H1 (cell line): ENCODE data around the gene PSME1. TPM values are rescaled to one million over a fixed set of nuclear protein-coding genes. Genes with fewer than 3 reads are reported as not detected.
A peak's percentile ranks its signal among the peaks of the same experiment; 100 is the strongest.

Source experiments
- CHD1 ChIP-seq: IDR thresholded peaks from 2 replicates; pipeline ENCODE4 v1.6.1; 2012; ENCODE audit warnings: low read depth, low read length, improper control_type of control experiment
- EZH2 ChIP-seq: fragments of 200-600 bp; sonication (generic); IDR thresholded peaks from 2 replicates; pipeline ENCODE4 v1.7.1; 2012; ENCODE audit warnings: low read depth, mild to moderate bottlenecking, moderate library complexity, low read length, inconsistent platforms; ENCODE audit not compliant: severe bottlenecking
- NANOG ChIP-seq: IDR thresholded peaks from 2 replicates; pipeline ENCODE4 v1.6.1; 2011; ENCODE audit warnings: low read length, low read depth, mild to moderate bottlenecking, inconsistent platforms; ENCODE audit not compliant: insufficient read depth, poor library complexity, severe bottlenecking
- RFX5 ChIP-seq: IDR thresholded peaks from 2 replicates; pipeline ENCODE4 v1.6.1; 2011; ENCODE audit warnings: low read depth, low read length, improper control_type of control experiment, borderline replicate concordance
- SIX5 ChIP-seq: IDR thresholded peaks from 2 replicates; pipeline ENCODE4 v1.6.1; 2011; ENCODE audit warnings: mild to moderate bottlenecking, low read depth, low read length
- SP1 ChIP-seq: IDR thresholded peaks from 2 replicates; pipeline ENCODE4 v1.6.1; 2011; ENCODE audit warnings: low read depth, low read length
- SP4 ChIP-seq: IDR thresholded peaks from 2 replicates; pipeline ENCODE4 v1.6.1; 2012; ENCODE audit warnings: low read length, inconsistent platforms
- polyA plus RNA-seq, 7 experiments: library from polyadenylated mRNA; depleted of rRNA in 3 of 7; stranded (reverse) in 5 of 7; unstranded in 2 of 7; fragments of >200 nt in 5 of 7; fragments of 200-250 nt in 2 of 7; gene quantifications; 1 replicate in 5 of 7; 2 replicates in 1 of 7; 4 replicates in 1 of 7; pipeline versions ENCODE4 v1.2.1 to v1.2.3, GENCODE V29; 2011 to 2013; ENCODE audit warnings: missing spikeins in 2 of 7, mixed read lengths in 2 of 7
- total RNA-seq: library from RNA; stranded (reverse); fragmentation: NEBNext Ultra II Directional; extraction: Animal tissue kit (Norgen Biotek cat#: 25700); gene quantifications from 2 replicates; pipeline ENCODE4 v1.2.1, GENCODE V29; 2021
- TF ChIP-seq, protein P1 (sequence below): fragments of 300-600 bp; sonication (generic); IDR thresholded peaks from 2 replicates; pipeline ENCODE4 v1.7.1; 2012; ENCODE audit warnings: low read length, moderate library complexity, mild to moderate bottlenecking, inconsistent platforms; ENCODE audit not compliant: insufficient replicate concordance
- TF ChIP-seq, protein P2 (sequence below): IDR thresholded peaks from 2 replicates; pipeline ENCODE4 v1.6.1; 2012; ENCODE audit warnings: inconsistent platforms

Gene PSME1
- total and polyA plus RNA-seq, 2 of the 8 experiments (the other 6 are each of a cell fraction or from before 2014, with no cell fraction given): 74.9 to 85.9 TPM

DNA sequence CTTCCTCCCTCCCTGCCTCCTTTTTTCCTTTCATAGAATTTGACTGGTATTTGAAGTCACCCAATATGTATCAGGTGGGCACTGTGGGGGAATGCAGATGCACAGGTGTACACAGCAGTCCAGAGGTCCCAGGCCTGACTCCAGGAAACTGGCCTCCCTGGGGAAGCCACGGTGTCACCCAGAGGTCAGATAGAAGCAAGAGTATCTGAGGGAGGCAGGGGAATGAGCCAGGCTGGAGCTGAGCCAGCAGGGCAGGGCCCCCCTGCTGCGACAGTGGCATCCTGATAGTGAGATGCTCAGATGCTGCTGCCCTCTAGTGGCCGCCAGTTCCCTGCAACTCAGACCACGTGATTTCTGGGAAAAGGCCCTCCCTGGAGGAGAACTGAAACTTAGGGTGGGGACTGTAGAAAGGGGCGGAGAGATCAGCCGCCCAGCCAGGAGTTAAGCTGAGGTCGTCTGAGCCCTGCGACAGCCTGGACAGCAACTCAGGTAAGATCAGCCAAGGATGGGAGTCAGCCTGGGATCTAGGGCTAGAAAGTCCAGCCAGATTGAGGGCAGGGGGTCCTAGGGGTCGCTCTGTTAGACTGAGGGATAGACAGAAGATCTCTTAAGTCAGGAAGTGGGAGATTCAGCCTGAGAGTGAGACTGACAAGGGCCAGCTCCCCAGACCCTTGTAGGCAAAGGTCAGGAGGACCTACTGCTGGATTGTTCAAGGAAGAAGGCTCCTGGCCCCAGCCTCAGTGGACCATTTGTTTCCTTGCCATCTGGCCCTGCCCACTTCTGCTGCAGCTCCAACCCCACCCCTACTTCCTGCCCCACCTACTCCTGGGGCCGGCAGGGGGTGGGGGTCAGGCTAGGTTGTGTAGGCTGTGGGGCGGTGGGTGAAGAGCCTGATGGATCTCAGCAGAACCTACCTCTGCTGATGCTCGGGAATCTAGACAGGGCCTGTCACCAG lies 25.1 kb downstream of the PSME1 start, which contains the start of gene IRF9 (continued):
- TF ChIP-seq, protein P1, sequence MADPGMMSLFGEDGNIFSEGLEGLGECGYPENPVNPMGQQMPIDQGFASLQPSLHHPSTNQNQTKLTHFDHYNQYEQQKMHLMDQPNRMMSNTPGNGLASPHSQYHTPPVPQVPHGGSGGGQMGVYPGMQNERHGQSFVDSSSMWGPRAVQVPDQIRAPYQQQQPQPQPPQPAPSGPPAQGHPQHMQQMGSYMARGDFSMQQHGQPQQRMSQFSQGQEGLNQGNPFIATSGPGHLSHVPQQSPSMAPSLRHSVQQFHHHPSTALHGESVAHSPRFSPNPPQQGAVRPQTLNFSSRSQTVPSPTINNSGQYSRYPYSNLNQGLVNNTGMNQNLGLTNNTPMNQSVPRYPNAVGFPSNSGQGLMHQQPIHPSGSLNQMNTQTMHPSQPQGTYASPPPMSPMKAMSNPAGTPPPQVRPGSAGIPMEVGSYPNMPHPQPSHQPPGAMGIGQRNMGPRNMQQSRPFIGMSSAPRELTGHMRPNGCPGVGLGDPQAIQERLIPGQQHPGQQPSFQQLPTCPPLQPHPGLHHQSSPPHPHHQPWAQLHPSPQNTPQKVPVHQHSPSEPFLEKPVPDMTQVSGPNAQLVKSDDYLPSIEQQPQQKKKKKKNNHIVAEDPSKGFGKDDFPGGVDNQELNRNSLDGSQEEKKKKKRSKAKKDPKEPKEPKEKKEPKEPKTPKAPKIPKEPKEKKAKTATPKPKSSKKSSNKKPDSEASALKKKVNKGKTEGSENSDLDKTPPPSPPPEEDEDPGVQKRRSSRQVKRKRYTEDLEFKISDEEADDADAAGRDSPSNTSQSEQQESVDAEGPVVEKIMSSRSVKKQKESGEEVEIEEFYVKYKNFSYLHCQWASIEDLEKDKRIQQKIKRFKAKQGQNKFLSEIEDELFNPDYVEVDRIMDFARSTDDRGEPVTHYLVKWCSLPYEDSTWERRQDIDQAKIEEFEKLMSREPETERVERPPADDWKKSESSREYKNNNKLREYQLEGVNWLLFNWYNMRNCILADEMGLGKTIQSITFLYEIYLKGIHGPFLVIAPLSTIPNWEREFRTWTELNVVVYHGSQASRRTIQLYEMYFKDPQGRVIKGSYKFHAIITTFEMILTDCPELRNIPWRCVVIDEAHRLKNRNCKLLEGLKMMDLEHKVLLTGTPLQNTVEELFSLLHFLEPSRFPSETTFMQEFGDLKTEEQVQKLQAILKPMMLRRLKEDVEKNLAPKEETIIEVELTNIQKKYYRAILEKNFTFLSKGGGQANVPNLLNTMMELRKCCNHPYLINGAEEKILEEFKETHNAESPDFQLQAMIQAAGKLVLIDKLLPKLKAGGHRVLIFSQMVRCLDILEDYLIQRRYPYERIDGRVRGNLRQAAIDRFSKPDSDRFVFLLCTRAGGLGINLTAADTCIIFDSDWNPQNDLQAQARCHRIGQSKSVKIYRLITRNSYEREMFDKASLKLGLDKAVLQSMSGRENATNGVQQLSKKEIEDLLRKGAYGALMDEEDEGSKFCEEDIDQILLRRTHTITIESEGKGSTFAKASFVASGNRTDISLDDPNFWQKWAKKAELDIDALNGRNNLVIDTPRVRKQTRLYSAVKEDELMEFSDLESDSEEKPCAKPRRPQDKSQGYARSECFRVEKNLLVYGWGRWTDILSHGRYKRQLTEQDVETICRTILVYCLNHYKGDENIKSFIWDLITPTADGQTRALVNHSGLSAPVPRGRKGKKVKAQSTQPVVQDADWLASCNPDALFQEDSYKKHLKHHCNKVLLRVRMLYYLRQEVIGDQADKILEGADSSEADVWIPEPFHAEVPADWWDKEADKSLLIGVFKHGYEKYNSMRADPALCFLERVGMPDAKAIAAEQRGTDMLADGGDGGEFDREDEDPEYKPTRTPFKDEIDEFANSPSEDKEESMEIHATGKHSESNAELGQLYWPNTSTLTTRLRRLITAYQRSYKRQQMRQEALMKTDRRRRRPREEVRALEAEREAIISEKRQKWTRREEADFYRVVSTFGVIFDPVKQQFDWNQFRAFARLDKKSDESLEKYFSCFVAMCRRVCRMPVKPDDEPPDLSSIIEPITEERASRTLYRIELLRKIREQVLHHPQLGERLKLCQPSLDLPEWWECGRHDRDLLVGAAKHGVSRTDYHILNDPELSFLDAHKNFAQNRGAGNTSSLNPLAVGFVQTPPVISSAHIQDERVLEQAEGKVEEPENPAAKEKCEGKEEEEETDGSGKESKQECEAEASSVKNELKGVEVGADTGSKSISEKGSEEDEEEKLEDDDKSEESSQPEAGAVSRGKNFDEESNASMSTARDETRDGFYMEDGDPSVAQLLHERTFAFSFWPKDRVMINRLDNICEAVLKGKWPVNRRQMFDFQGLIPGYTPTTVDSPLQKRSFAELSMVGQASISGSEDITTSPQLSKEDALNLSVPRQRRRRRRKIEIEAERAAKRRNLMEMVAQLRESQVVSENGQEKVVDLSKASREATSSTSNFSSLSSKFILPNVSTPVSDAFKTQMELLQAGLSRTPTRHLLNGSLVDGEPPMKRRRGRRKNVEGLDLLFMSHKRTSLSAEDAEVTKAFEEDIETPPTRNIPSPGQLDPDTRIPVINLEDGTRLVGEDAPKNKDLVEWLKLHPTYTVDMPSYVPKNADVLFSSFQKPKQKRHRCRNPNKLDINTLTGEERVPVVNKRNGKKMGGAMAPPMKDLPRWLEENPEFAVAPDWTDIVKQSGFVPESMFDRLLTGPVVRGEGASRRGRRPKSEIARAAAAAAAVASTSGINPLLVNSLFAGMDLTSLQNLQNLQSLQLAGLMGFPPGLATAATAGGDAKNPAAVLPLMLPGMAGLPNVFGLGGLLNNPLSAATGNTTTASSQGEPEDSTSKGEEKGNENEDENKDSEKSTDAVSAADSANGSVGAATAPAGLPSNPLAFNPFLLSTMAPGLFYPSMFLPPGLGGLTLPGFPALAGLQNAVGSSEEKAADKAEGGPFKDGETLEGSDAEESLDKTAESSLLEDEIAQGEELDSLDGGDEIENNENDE: no peak
- TF ChIP-seq, protein P2, sequence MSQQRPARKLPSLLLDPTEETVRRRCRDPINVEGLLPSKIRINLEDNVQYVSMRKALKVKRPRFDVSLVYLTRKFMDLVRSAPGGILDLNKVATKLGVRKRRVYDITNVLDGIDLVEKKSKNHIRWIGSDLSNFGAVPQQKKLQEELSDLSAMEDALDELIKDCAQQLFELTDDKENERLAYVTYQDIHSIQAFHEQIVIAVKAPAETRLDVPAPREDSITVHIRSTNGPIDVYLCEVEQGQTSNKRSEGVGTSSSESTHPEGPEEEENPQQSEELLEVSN: no peak
- TF ChIP-seq SP4 (peak; percentile 67; the same call in 1 of the 2 replicates), EZH2 (no peak), SIX5 (no peak), SP1 (peak; percentile 44; the same call in 1 of the 2 replicates), CHD1 (no peak), NANOG (no peak), RFX5 (no peak)
